GM19023 (cell line): ENCODE measurements around the gene CDKL1.
"Not testable (repeated sequence)": the region's sequence is repeated elsewhere in the genome, so short reads cannot be mapped to it uniquely, and the experiment has no call there.

Experiments
- ATAC-seq: cut with Tn5 transposase; IDR thresholded peaks from one replicate; pipeline ENCODE4 v1.9.1; 2021; ENCODE audit warnings: mild to moderate bottlenecking, moderate library complexity; ENCODE audit not compliant: unreplicated experiment

Gene CDKL1

DNA sequence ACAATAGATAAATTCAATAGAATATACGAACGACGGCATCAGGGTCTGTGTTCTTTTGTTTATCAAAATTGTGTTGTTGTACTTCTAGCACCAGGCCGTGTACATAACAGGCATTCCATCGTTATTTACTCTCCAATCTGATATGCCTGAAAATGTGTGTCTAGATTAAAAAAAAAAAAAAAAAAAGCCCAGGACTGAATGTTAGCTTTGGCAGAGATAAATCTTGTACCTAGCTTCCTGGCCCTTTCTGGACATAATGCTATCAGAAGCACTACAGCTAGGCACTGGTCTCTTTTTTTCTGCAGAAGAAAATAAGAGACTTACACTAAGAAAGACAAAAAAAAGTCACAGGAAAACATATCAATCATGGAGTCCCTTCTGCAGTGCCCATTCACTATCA is 37.0 kb downstream of the CDKL1 start:
- ATAC-seq: no peak

GRCh38 chr14:50357753-50358395 is 38.8 kb downstream of the CDKL1 start:
- ATAC-seq: no peak

DNA sequence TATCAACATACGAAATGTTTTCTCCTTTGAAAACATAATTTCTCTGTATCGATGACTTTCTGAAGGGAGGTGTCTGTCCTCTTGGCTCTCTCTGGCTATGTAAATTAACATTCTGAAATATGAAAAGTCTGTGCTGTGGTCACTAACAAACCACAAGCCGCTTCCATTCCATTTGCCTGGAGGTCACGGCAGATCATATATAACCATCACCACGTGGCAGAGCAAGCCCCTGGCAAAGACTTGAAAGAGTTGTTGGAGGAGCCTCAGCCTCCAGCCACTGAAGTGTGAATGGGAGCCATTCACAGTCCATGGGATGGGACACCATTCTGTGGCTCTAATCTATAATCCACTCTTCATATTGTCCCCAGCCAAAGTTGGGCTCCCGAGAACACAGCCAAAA is 39.6 kb downstream of the CDKL1 start:
- no peak for ATAC-seq

DNA sequence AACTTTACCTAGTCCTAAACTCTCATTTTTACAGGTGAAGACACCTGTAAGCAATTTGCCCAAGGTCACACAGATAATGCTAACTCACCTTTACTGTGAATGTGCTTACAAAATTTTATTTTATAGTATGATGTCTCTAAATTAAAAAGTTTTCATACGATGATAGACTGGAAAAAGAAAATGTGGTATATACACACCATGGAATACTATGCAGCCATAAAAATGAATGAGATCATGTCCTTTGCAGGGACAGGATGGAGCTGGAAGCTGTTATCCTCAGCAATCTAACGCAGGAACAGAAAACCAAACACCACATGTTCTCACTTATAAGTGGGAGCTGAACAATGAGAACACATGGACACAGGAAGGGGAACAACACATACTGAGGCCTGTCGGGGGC is 40.4 kb downstream of the CDKL1 start:
- not testable (repeated sequence) for ATAC-seq

GRCh38 chr14:50355692-50356091 is 41.0 kb downstream of the CDKL1 start:
- no peak for ATAC-seq

DNA sequence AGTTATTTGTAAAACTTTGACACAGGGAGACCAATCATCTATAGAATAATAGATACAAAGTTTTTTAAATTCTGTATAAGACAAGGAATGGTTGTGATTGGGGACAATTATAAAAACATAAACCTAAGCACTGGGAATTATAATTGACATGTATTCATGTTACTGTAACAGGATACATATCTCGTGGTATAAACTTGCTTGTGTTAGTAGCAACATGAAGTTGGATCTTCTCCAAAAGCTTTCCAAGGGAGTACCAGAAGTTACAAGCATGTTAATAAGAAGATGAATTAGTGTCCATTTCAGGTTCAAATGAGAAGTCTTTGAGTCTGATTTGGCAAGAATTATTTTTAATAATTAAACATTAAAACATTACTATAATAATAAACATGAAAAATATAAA is 42.2 kb downstream of the CDKL1 start:
- no peak for ATAC-seq

GRCh38 chr14:50353126-50353525 is 43.6 kb downstream of the CDKL1 start:
- no peak for ATAC-seq

DNA sequence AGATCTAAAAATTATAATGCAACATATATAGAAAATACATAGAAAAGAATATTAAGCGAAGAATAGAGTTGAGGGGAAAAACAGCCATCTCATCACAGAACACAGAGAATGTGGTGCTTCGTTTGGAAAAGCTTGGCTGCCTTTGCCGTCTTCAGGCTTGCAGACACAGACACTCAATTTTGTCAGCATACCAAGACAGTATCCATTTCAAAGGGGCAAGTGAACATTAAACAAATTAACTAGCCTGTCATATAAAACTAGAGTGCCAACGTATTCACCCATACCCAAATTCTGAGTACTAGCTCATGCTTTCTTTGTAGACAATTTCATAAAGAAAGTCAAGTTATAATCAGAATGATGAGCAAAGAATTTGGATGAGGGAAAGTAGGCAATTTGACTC is 44.1 kb downstream of the CDKL1 start:
- ATAC-seq: no peak

DNA sequence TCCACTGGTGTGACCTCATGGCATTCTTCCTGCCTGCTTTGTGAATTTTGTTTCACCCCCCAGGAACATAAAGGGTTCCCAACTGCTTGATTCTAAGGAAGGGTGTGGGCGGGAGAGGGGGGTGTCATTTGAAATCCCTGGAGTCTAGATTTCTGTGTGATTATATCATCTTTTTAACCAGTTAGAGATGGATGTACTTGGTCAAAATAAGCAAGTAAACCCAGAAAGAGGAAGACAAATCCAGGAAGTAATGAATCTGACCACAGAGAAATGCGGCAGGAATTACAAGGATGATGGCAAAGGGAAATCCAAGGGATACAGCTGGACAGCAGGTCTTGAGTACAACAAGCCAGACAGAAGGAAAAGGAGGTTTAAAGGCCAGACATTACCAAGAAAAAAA is 45.7 kb downstream of the CDKL1 start:
- ATAC-seq: no peak

DNA sequence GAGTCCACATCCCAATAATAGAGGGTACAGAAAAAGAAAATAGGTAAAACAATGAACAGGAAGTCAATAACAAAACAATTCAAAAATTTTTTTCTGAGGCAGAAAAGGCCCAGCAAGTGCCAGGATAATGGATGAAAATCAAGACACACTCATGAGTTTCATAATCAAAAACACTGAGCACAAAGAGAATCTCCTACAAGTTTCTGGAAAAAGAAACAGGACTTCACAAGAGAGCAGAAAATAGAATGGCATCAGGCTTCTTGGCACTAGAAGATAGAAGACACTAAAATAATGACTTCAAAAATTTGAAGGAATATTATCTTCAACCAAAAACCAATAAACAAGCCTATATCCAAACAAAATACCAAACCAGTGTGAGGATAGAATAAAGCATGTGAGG is 47.7 kb downstream of the CDKL1 start:
- ATAC-seq: no peak

- no peak for ATAC-seq
Observed at GRCh38 chr14:50347521-50347920, 49.2 kb downstream of the CDKL1 start.

DNA sequence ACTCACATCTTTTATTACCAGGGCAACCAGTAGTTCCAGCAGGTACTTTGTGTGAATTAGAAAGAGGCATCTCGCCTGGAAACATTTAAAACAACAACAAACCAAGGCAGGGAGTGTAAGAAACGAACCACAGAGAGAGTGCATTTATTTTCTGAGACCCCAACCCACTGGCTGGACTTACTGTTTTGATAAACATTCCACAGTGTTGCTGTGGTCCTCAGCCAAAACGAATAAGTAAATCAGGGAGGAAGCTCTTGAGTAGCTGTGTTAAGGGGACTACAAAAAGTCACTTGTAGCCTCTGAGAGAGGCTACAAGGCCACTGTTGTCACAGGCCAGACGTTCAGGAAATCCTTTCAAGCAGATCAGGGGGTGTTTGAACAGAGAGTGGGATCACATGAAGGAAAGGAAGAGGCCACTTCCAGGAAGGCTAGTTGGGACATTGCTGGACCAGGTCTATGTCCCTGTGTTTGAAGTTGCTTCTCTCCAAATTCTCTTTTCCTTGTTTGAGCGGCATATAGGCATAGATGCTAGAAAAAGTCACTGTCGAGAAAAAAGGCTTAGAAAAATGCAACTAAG is 50.7 kb downstream of the CDKL1 start:
- no peak for ATAC-seq

GRCh38 chr14:50344876-50345563 is 51.7 kb downstream of the CDKL1 start:
- no peak for ATAC-seq

DNA sequence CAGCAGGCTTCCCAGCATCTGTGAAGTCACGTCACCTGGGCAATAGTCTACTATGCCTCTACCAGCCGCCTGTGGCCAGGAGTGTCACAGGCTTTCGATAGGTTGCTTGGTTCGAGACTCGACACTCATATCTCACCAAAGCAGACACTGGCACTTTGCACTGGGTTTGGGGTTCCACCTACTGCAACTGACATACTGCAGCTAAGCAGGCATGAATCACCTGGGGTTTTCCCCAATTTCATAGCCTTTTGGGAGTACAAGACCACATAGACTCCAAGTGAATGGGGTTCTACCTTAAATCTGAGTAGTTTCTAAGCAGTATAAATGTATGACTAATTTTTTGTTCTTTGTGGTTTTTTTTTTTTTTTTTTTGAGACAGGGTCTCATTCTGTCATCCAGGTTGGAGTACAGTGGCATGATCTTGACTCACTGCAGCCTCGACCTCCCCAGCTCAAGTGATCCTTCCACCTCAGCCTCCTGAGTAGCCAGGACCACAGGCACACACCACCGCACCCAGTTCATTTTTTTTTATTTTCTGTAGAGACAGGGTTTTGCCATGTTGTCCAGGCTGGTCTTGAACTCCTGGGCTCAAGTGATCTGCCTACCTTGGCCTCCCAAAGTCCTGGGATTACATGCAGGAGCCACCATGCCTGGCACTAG is 52.4 kb downstream of the CDKL1 start:
- ATAC-seq: peak; percentile 87

DNA sequence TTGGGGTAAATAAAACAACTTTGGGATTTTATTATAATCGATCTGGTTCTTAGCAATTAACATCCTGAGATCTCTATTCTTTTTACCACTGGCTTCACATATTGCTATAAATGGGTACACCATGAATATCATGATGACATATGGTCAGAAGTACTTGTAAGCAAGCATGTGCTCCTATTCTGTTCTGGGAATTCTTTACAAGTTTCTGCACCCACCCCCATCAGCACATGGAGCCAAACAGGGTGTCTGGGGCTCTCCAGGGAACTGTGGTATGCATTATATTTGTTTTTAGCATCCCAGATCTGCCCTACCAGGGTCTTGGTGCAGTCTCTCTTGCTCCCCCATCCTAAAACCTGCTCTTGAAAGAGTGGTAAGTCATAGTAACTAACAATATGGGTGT is 53.2 kb downstream of the CDKL1 start:
- ATAC-seq: no peak

DNA sequence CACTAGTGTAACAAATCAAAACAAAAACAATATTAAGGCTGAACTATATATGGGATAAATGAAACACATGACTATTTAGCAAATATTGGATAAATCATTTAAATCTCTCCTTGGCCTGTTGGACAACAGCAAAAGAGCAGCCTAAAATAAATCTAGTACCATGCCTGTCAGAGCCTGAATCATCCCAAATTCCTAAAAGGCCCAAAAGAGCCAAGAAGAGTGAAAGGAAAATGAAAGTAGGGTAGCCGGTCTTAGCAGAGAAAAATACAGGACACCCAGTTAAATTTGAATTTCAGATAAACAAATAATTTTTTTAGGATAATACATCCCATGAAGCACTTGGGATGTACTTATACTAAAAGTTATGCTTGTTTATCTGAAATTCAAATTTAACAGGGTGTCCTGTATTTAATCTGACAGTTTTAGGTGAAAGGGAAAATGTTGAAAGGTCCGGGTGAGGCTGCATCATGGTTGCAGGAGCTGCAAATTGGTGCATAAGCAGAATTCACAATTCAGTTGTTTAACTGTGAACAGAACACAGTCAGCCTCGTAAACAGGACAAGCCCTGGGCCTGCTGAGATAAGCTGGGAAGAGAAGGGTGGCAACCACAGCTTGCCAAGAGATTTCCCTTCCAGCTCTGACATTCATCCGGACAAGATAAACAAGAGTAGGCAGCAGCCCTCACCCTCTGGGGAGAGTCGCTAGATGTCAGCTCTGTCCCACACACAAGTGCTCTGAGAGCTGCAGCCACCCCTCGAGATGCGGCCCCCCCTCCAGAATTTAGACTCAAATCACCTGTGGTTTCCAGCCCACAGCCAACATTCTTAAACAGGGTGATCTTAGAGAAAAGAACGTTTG is 54.2 kb downstream of the CDKL1 start:
- ATAC-seq: peak; percentile 49

- no peak for ATAC-seq
Observed at GRCh38 chr14:50340963-50341362, 55.7 kb downstream of the CDKL1 start.

GRCh38 chr14:50340045-50340444 is 56.6 kb downstream of the CDKL1 start:
- ATAC-seq: no peak

DNA sequence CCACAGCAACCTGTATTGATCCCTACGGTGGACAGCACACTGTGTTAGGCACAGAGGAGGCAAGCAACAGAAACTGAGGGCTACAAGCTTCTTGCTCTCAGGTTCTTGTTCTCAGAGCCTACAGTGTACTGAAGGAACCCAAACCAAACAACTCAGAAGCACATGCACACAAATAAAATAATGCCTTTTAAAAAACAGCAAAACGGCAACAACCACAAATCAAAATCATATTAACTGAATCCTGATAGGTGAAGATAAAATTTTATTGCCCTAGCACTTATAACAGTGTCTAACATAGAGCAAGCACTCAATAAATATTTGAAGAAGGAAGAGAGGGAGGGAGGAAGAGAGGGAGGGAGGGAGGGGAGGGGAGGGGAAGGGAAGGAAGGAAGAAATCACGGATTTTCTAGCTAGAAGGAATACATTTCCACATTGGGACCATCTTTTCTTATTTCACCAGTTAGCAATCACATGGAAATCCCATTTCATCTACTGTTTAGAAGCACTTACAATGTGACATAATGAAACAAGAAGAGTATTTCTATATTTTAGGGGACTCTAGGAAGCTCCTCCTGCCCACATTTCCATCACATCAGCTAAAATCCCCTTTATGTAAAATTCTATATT is 57.4 kb downstream of the CDKL1 start:
- no peak for ATAC-seq

DNA sequence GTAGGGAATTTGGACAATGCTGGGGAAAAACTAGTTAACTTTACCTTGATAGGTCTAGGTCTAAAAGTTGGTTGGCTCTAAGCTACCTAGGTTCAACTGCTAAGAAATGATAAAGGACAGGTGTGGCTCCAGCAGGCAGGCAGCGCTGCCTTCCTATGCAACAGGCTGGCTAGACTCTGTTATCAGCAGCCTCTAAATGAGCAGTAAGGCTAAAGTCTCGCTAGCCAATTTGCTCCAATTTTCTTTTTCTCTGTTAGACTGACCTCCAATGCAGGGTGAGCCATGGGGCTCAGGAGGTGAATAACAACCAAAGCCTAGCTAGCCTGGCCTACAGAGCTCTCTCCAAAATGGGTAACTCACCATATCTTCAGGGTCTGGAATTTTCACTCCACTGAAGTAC is 58.1 kb downstream of the CDKL1 start:
- no peak for ATAC-seq
